Upper lobe of right lung (tissue), 1 donor: Measurements from ENCODE around the gene FMNL1. TPM values are rescaled to one million over a fixed set of nuclear protein-coding genes. Genes with fewer than 3 reads are reported as not detected.

Experiments used
- ATAC-seq: fragments of 200-7000 bp; cut with Tn5 transposase; one replicate; pipeline ENCODE4 v1.9.1; 2020; ENCODE audit warnings: mild to moderate bottlenecking, moderate library complexity
- DNase-seq: peaks from one replicate; pipeline ENCODE4 v3.0.0-alpha.2; 2020
- H3K27ac ChIP-seq: fragments of 200-600 bp; one replicate; pipeline ENCODE4 v1.8.0; 2022
- H3K27me3 ChIP-seq: fragments of 200-600 bp; one replicate; pipeline ENCODE4 v1.8.0; 2022; ENCODE audit warnings: mild to moderate bottlenecking
- H3K36me3 ChIP-seq: fragments of 200-600 bp; one replicate; pipeline ENCODE4 v1.8.0; 2022
- H3K4me1 ChIP-seq: fragments of 200-600 bp; one replicate; pipeline ENCODE4 v1.8.0; 2022
- H3K4me3 ChIP-seq: fragments of 200-600 bp; one replicate; pipeline ENCODE4 v1.8.0; 2022; ENCODE audit warnings: mild to moderate bottlenecking
- H3K9me3 ChIP-seq: fragments of 200-600 bp; one replicate; pipeline ENCODE4 v1.8.0; 2022
- intact Hi-C: fragments of 100-400 bp; cut with DNase I; formaldehyde crosslinking; loops from one replicate; pipeline ENCODE4 v1.11.0; 2022
- total RNA-seq: library from RNA; stranded (reverse); fragmentation: NEBNext Ultra II Directional; extraction: Animal tissue kit (Norgen Biotek cat#: 25700); gene quantifications from one replicate; pipeline ENCODE4 v1.2.1, GENCODE V29; 2021
- TF ChIP-seq, protein P1 (sequence below): fragments of 200-600 bp; IDR thresholded peaks from one replicate; pipeline ENCODE4 v1.8.0; 2022; ENCODE audit warnings: antibody characterized with exemption
- donor health status: DM: no; HTN: yes; CAD: no; lungs with severe emphysema.

Gene FMNL1
- total RNA-seq, 1 donor from 2014 or later, result 62.3 TPM

DNA sequence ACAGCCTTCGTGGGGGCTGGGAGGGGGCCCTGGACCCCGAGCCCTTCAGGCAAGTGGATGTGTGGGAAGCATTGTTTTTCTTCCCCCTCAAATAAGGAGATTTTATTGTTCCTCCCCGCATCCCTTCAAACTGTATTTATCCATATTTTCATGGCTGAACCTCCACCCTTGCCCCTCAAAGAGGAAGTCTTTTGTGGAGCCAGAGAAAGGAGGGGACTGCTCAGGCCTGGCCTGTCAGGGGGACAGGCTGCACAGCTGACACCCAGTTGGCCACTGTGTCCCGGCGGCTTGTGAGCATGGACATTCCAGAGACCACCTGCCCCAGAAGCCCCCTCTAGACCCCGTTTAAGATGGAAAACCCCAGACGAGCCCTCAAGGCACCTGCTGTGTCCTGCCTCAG, 44.1 kb upstream of the FMNL1 start:
- DNase-seq, result no peak
- Histone ChIP-seq H3K36me3 (no peaks in the 10 kb centered on the region), H3K4me3 (no peak overlapping the region), H3K27me3 (no peaks in the 10 kb centered on the region), H3K27ac (no peak overlapping the region), H3K9me3 (no peaks in the 10 kb centered on the region), H3K4me1 (peaks cover 13% of the 10 kb centered on the region)
- TF ChIP-seq, protein P1, sequence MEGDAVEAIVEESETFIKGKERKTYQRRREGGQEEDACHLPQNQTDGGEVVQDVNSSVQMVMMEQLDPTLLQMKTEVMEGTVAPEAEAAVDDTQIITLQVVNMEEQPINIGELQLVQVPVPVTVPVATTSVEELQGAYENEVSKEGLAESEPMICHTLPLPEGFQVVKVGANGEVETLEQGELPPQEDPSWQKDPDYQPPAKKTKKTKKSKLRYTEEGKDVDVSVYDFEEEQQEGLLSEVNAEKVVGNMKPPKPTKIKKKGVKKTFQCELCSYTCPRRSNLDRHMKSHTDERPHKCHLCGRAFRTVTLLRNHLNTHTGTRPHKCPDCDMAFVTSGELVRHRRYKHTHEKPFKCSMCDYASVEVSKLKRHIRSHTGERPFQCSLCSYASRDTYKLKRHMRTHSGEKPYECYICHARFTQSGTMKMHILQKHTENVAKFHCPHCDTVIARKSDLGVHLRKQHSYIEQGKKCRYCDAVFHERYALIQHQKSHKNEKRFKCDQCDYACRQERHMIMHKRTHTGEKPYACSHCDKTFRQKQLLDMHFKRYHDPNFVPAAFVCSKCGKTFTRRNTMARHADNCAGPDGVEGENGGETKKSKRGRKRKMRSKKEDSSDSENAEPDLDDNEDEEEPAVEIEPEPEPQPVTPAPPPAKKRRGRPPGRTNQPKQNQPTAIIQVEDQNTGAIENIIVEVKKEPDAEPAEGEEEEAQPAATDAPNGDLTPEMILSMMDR, result no peak
- no peak for ATAC-seq
- intact Hi-C loops, result no loop called here

DNA sequence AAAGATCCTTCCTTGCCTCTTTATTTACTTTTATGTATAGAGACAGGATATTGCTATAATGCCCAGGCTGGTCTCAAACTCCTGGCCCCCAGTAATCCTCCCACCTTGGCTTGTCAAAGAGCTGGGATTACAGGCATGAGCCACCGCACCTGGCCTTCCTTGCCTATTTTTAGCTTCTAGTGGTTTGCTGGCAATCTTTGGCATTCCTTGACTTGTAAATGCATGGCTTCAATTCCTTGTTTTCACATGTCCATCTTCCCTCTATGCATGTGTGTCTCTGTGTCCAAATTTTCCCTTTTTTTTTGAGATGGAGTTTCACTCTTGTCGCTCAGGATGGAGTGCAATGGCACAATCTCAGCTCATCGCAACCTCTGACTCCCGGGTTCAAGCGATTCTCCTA, 37.5 kb upstream of the FMNL1 start:
- intact Hi-C loops, result no loop called here
- Histone ChIP-seq H3K27ac (no peak overlapping the region), H3K9me3 (no peaks in the 10 kb centered on the region), H3K27me3 (no peaks in the 10 kb centered on the region), H3K4me1 (no peaks in the 10 kb centered on the region), H3K4me3 (no peak overlapping the region), H3K36me3 (no peaks in the 10 kb centered on the region)
- ATAC-seq (no peak), DNase-seq (no peak)
- TF ChIP-seq, protein P1, result no peak

DNA sequence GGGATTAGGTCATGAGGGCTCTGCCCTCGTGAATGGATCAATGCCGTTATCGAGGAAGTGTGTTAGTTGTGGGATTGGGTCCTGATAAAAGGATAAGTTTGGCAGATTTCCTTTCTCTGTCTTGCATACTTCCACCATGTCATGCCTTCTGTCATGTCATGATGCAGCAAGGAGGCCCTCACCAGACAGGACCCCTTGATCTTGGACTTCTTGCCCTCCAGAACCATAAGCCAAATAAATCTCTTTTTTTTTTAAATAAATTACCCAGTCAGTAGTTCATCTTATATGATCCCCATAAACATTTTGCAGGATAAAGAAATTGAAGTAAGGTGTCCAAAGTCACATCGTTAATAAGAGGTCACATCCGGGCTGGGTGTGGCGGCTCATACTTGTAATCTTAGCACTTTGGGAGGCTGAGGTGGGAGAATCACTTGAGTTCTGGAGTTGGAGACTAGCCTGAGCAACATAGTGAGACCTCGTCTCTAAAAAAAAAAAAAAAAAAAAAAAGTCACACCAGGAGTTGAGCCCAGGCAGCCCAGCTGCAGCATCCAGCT, 34.8 kb upstream of the FMNL1 start:
- Histone ChIP-seq H3K27me3 (no peaks in the 10 kb centered on the region), H3K9me3 (no peaks in the 10 kb centered on the region), H3K36me3 (no peaks in the 10 kb centered on the region), H3K4me1 (no peaks in the 10 kb centered on the region), H3K27ac (no peak overlapping the region), H3K4me3 (no peak overlapping the region)
- intact Hi-C loops, result no loop called here
- ATAC-seq (no peak), DNase-seq (no peak)
- TF ChIP-seq, protein P1, result no peak

DNA sequence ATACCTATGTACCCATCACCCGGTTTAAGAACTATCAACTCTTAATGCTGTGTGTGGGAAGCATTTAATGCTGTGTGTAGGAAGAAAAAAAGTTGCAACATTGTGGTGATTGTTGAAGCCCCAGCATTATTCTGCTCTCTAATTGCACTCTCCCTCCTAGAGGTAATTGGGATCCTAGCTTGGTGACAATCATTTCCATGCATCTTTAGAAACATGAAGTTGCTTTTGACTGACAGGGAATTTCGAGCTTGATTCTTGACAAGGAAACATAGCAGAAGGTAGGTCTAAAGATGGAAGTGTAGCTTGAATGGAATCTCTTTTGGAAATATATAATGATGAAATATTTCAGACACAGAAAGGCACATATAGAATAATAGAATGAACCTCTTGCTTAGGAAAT, 32.7 kb upstream of the FMNL1 start:
- Histone ChIP-seq H3K36me3 (no peaks in the 10 kb centered on the region), H3K4me3 (no peak overlapping the region), H3K27ac (no peak overlapping the region), H3K27me3 (no peaks in the 10 kb centered on the region), H3K9me3 (no peaks in the 10 kb centered on the region), H3K4me1 (no peaks in the 10 kb centered on the region)
- no peak for DNase-seq
- no peak for ATAC-seq
- intact Hi-C loops, result no loop called here
- TF ChIP-seq, protein P1, result no peak

DNA sequence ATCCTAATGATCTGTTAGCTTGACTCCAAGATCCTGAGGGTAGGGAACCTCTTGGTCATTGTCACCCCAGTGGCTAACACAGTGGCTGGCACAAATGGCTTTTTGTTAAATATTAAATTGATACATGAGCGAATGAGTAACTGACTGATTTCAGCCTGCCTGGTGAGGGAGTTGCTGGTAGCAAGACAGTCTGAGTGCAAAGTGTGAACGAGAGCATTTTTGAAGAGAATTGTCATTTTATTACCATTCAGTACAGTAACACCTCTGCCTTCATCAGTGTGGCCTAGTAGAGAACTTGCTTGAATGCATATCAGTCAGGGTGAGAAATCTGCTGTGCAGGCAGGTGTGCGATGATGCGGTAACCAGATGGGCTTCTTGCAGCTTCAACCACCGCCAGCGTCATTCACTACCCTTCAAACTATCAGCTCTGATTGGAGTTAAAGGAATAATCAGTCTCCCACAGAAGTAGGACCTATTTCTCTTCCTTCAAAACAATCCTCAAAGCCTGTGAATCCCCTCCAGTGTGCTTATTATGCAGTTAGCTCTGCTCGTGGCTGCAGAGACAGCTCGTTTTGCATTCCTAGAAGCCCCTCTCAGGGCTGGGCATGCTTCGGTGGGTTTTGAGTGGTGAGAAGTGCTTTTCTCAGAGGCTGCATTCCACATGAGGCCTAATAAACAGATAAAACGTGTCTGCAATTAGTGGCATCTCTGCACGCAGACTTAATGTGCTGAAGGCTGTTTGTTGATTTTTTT, 31.0 kb upstream of the FMNL1 start:
- no peaks in the 10 kb centered on the region for H3K27me3 ChIP-seq
- intact Hi-C loops, result no loop called here
- no peak overlapping the region for H3K4me3 ChIP-seq
- no peaks in the 10 kb centered on the region for H3K4me1 ChIP-seq
- TF ChIP-seq, protein P1, result no peak
- H3K36me3 ChIP-seq, result no peaks in the 10 kb centered on the region
- DNase-seq, result no peak
- no peak for ATAC-seq
- H3K9me3 ChIP-seq, result no peaks in the 10 kb centered on the region
- H3K27ac ChIP-seq, result no peak overlapping the region
